A172 (cell line): Measurements from ENCODE around the gene DNASE1L1. TPM values are rescaled to one million over a fixed set of nuclear protein-coding genes. Genes with fewer than 3 reads are reported as not detected.

ENCODE experiments used
- DNase-seq: peaks from one replicate; pipeline ENCODE4 v3.0.0-alpha.2; 2015; ENCODE audit warnings: low spot score
- total RNA-seq: library from RNA; depleted of rRNA; stranded (reverse); fragments of >200 nt; shearing (Covaris generic); gene quantifications from 2 replicates; pipeline ENCODE4 v1.2.3, GENCODE V29; 2014

Gene DNASE1L1
- total RNA-seq, 1 experiment from 2014 or later, result 70.8 TPM

GRCh38 chrX:154367474-154368308 is 41.4 kb downstream of the DNASE1L1 start:
- DNase-seq, result no peak

- DNase-seq, result no peak
Measured at GRCh38 chrX:154366666-154367055, 42.4 kb downstream of the DNASE1L1 start.

- no peak for DNase-seq
Measured at GRCh38 chrX:154365997-154366665, 42.9 kb downstream of the DNASE1L1 start.

- DNase-seq, result no peak
Measured at GRCh38 chrX:154365052-154365600, 43.9 kb downstream of the DNASE1L1 start.

GRCh38 chrX:154363706-154364439 is 45.2 kb downstream of the DNASE1L1 start:
- DNase-seq, result no peak

- DNase-seq, result no peak
Measured at GRCh38 chrX:154362085-154362742, 46.8 kb downstream of the DNASE1L1 start.

- DNase-seq, result no peak
Measured at GRCh38 chrX:154360155-154360713, 48.8 kb downstream of the DNASE1L1 start.

- no peak for DNase-seq
Measured at GRCh38 chrX:154359362-154360154, 49.5 kb downstream of the DNASE1L1 start.

GRCh38 chrX:154358829-154359228 is 50.2 kb downstream of the DNASE1L1 start:
- no peak for DNase-seq

GRCh38 chrX:154358011-154358410 is 51.0 kb downstream of the DNASE1L1 start:
- no peak for DNase-seq

- DNase-seq, result no peak
Measured at GRCh38 chrX:154357205-154357604, 51.8 kb downstream of the DNASE1L1 start.

- no peak for DNase-seq
Measured at GRCh38 chrX:154356596-154356995, 52.5 kb downstream of the DNASE1L1 start.

GRCh38 chrX:154355776-154356140 is 53.3 kb downstream of the DNASE1L1 start:
- no peak for DNase-seq

- DNase-seq, result no peak
Measured at GRCh38 chrX:154355094-154355775, 53.8 kb downstream of the DNASE1L1 start.

GRCh38 chrX:154354516-154354915 is 54.5 kb downstream of the DNASE1L1 start:
- DNase-seq, result no peak

GRCh38 chrX:154354013-154354412 is 55.0 kb downstream of the DNASE1L1 start:
- DNase-seq, result no peak

- no peak for DNase-seq
Measured at GRCh38 chrX:154353172-154353843, 55.7 kb downstream of the DNASE1L1 start.

GRCh38 chrX:154352466-154352865 is 56.6 kb downstream of the DNASE1L1 start:
- no peak for DNase-seq

GRCh38 chrX:154352012-154352401 is 57.0 kb downstream of the DNASE1L1 start:
- no peak for DNase-seq
